Prostate gland (tissue), 2 donors: ENCODE data around the gene SH2D3C. TPM values are rescaled to one million over a fixed set of nuclear protein-coding genes. Genes with fewer than 3 reads are reported as not detected.

ENCODE experiments used
- DNase-seq: peaks from one replicate; pipeline ENCODE4 v3.0.0-alpha.2; 2019; ENCODE audit warnings: low spot score
- H3K27ac ChIP-seq, 2 donors: fragments of 200-600 bp; sonication (generic); 2 replicates each; pipeline ENCODE4 v1.5.1; 2017 to 2019
- H3K27me3 ChIP-seq: fragments of 200-600 bp; sonication (generic); replicated peaks from 2 replicates; pipeline ENCODE4 v1.5.1; 2019; ENCODE audit not compliant: insufficient read depth
- H3K36me3 ChIP-seq, 2 donors: fragments of 200-600 bp; sonication (generic); 1 replicate in 1 of 2; 2 replicates in 1 of 2; pipeline versions ENCODE4 v1.5.1 to v1.8.1; 2017 to 2019
- H3K4me1 ChIP-seq: fragments of 200-600 bp; sonication (generic); replicated peaks from 2 replicates; pipeline ENCODE4 v1.5.1; 2019
- H3K4me3 ChIP-seq, 2 donors: fragments of 200-600 bp; sonication (generic); 2 replicates each; pipeline ENCODE4 v1.5.1; 2017 to 2019
- H3K9me3 ChIP-seq: fragments of 200-600 bp; sonication (generic); 2 replicates; pipeline ENCODE4 v1.5.1; 2017
- POLR2A ChIP-seq: fragments of 450-650 bp; IDR thresholded peaks from one replicate; pipeline ENCODE4 v1.6.1; 2016; ENCODE audit warnings: antibody characterized with exemption, mild to moderate bottlenecking
- POLR2AphosphoS5 ChIP-seq: sonication (generic); formaldehyde crosslinking; IDR thresholded peaks from one replicate; pipeline ENCODE4 v1.6.1; 2017; ENCODE audit warnings: antibody characterized with exemption
- WGBS: methylation state at CpG from one replicate; pipeline ENCODE4 v1.1.5; 2018; 5-methylcytosine and 5-hydroxymethylcytosine counted together
- intact Hi-C: fragments of 100-400 bp; cut with DNase I; formaldehyde crosslinking; loops from one replicate; pipeline ENCODE4 v1.14.2; 2022
- total RNA-seq, 2 donors: library from RNA; depleted of rRNA; stranded (reverse); fragments of >200 nt; gene quantifications; one replicate each; pipeline ENCODE4 v1.1.0, GENCODE V29; 2016
- TF ChIP-seq, protein P1 (sequence below), 4 experiments: fragments of 200-600 bp in 2 of 4; fragments of 450-650 bp in 2 of 4; sonication (generic) in 2 of 4; IDR thresholded peaks; 1 replicate in 3 of 4; 2 replicates in 1 of 4; pipeline ENCODE4 v1.5.1; 2016 to 2019; ENCODE audit warnings: antibody characterized with exemption in 4 of 4, mild to moderate bottlenecking in 2 of 4, moderate library complexity in 2 of 4

SH2D3C gene
- total RNA-seq, 2 donors from 2014 or later: 5.5 to 11.4 TPM

- H3K4me3 ChIP-seq: no peak overlapping the region
- no peaks in the 10 kb centered on the region for H3K36me3 ChIP-seq
- no peaks in the 10 kb centered on the region for H3K9me3 ChIP-seq
- intact Hi-C loops: no loop called here
- no peak for DNase-seq
- H3K4me1 ChIP-seq: no peaks in the 10 kb centered on the region
- no peak overlapping the region for H3K27ac ChIP-seq
- 13% methylated on average over 57 of the region's 61 CpGs for WGBS
- TF ChIP-seq, protein P1, sequence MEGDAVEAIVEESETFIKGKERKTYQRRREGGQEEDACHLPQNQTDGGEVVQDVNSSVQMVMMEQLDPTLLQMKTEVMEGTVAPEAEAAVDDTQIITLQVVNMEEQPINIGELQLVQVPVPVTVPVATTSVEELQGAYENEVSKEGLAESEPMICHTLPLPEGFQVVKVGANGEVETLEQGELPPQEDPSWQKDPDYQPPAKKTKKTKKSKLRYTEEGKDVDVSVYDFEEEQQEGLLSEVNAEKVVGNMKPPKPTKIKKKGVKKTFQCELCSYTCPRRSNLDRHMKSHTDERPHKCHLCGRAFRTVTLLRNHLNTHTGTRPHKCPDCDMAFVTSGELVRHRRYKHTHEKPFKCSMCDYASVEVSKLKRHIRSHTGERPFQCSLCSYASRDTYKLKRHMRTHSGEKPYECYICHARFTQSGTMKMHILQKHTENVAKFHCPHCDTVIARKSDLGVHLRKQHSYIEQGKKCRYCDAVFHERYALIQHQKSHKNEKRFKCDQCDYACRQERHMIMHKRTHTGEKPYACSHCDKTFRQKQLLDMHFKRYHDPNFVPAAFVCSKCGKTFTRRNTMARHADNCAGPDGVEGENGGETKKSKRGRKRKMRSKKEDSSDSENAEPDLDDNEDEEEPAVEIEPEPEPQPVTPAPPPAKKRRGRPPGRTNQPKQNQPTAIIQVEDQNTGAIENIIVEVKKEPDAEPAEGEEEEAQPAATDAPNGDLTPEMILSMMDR (IDR thresholded peaks at IDR 0.05): no peak
- TF ChIP-seq POLR2A (no peak), POLR2AphosphoS5 (no peak)
- peaks cover 7% of the 10 kb centered on the region for H3K27me3 ChIP-seq
These were observed 23.1 kb downstream of the SH2D3C start for GRCh38 chr9:127755061-127756060.

- Histone ChIP-seq H3K27ac (no peak overlapping the region), H3K27me3 (peaks cover 7% of the 10 kb centered on the region), H3K9me3 (no peaks in the 10 kb centered on the region), H3K4me1 (no peaks in the 10 kb centered on the region), H3K36me3 (no peaks in the 10 kb centered on the region), H3K4me3 (no peak overlapping the region)
- intact Hi-C loops: no loop called here
- WGBS: 15% methylated on average over 49 of the region's 86 CpGs
- no peak for DNase-seq
- TF ChIP-seq, protein P1 (IDR thresholded peaks at IDR 0.05): no peak
- TF ChIP-seq POLR2AphosphoS5 (no peak), POLR2A (no peak)
These were observed 24.1 kb downstream of the SH2D3C start for GRCh38 chr9:127754099-127755060.

DNA sequence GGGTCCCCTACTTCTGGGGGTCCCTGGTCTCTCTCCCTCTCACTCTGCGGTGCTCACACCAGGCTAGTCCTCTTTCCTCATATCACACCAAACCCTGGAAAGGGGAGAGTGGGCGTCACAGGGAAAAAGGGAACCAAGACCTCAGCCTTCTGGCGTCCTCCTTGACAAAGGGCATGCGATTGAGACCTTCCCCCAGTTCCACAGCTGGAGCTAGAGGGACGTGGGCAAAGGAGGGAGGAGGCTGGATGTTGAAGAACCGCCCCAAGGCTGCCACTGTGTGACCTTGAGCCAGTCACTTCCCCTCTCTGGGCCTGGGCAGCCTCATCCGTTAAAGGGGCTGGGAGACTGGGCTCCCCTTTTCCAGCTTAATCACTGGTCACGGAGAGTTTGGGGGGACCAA is 24.8 kb downstream of the SH2D3C start:
- Histone ChIP-seq H3K36me3 (no peaks in the 10 kb centered on the region), H3K27me3 (peaks cover 7% of the 10 kb centered on the region), H3K9me3 (no peaks in the 10 kb centered on the region), H3K27ac (no peak overlapping the region), H3K4me3 (no peak overlapping the region), H3K4me1 (no peaks in the 10 kb centered on the region)
- DNase-seq: no peak
- WGBS: 52% methylated on average over 8 of the region's 8 CpGs
- intact Hi-C loops: no loop called here
- TF ChIP-seq, protein P1 (IDR thresholded peaks at IDR 0.05): no peak
- TF ChIP-seq POLR2AphosphoS5 (no peak), POLR2A (no peak)

DNA sequence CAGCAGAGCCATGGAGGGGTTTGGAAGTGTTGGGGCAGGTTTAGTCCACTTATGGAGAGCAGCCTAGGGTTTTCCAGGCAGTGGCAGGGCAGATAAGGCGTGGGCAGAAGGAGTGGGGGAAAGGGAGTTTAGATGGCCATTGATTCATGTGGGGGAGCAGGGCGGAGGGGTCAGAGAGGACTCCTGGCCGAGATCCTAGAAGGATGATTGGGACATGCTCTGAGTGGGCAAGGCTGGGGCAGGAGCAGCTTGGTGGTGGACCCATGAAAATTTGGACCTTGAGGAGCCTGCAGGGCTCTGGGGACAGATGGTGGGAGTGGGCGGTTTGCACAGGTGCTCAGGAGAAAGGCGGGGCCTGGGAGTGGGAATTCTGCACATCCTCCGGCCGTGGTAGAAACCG is 25.3 kb downstream of the SH2D3C start:
- Histone ChIP-seq H3K9me3 (no peaks in the 10 kb centered on the region), H3K36me3 (no peaks in the 10 kb centered on the region), H3K27ac (no peak overlapping the region), H3K27me3 (peaks cover 7% of the 10 kb centered on the region), H3K4me3 (no peak overlapping the region), H3K4me1 (no peaks in the 10 kb centered on the region)
- no peak for DNase-seq
- TF ChIP-seq, protein P1 (IDR thresholded peaks at IDR 0.05): no peak
- TF ChIP-seq POLR2A (no peak), POLR2AphosphoS5 (no peak)
- WGBS: 54% methylated on average over 8 of the region's 8 CpGs
- intact Hi-C loops: no loop called here
